ENCODE results near the gene ZNF423.

Gene ZNF423

DNA sequence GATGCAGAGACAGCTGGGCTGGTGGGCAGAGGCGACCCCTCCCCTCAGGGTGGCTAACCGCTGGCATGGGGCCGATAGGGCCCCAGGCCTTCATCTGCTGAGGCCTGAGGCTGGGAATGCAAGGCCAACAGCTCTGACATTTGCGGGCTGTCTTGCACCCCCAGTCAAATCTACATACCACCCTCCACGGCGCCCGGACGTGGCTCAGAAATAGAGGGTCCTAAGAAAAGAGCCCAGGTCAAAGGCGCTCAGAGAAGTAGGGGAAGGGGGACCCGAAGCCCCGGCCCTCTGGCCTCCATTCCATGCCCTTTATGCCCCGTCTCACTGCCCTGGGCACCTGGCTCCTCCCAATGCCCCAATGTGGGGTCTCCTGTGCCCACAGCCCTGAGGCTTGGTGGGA lies 340.1 kb downstream of the ZNF423 start:
- no peak for DNase-seq

GRCh38 chr16:49515016-49515565 lies 340.8 kb downstream of the ZNF423 start:
- H3K36me3 Mint-ChIP-seq (ENCODE audit: low read depth): peaks cover 10% of the 10 kb centered on the region
- TF ChIP-seq CTCF (IDR thresholded peaks at IDR 0.05): no peak

More for the DNA sequence above, 340.1 kb downstream of the ZNF423 start:
- Mint-ChIP-seq H3K4me3 (no peak overlapping the region), H3K9me3 (no peaks in the 10 kb centered on the region), H3K4me1 (peaks cover 12% of the 10 kb centered on the region), H3K27me3 (ENCODE audit: low read depth, poor library complexity) (no peaks in the 10 kb centered on the region), H3K36me3 (ENCODE audit: low read depth) (peaks cover 16% of the 10 kb centered on the region), H3K27ac (peak overlapping the region; percentile 64)
- no peak for TF ChIP-seq CTCF (IDR thresholded peaks at IDR 0.05)

DNA sequence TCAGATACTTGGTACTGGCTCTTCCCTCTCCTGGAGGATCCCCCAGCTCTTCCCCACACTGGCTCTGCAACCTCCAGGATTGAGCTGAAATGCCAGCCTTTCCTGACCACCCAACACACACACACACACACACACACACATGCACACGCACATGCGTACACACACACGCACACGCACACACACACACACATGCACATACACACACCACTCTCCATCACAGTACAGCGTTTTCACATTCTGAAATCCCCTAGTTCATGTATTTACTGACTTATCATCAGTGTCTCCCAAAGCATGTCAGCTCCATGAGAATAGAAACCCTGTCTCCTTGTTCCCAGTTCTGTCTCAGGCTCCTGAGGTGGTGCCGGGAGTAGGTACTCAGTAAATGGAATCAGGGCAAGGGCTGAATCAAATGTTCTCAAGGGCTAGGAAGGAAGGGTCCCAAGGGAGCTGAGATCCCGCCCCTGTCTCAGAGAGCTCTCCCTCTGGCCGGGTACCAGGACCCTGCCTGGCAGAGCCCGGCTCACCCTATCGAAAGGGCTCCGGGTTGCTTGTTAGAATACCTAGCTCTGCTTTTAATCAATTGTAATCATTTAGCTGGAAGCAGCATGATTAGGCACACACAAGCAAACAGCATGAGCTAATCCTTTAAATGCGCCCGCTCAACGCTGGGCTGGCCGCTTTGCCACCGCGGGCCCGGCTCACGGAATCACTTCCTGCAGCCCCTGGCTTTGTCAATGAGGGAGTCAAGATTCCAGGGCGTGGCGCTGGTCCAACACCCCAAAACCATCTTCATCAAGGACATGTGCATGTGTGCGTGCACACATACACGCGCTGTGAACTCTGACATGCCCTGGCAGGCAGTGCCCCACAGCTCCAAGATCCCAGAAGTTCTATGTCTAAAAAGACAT lies 341.6 kb downstream of the ZNF423 start:
- no peak overlapping the region for H3K4me3 Mint-ChIP-seq
- no peaks in the 10 kb centered on the region for H3K27me3 Mint-ChIP-seq (ENCODE audit: low read depth, poor library complexity)
- no peak overlapping the region for H3K27ac Mint-ChIP-seq
- no peak for DNase-seq
- no peak for TF ChIP-seq CTCF (IDR thresholded peaks at IDR 0.05)
- peaks cover 4% of the 10 kb centered on the region for H3K4me1 Mint-ChIP-seq
- no peaks in the 10 kb centered on the region for H3K9me3 Mint-ChIP-seq
- H3K36me3 Mint-ChIP-seq (ENCODE audit: low read depth): peaks cover 2% of the 10 kb centered on the region

More at GRCh38 chr16:49515016-49515565, 340.8 kb downstream of the ZNF423 start:
- Mint-ChIP-seq H3K9me3 (no peaks in the 10 kb centered on the region), H3K27me3 (ENCODE audit: low read depth, poor library complexity) (no peaks in the 10 kb centered on the region), H3K4me1 (peaks cover 4% of the 10 kb centered on the region), H3K27ac (no peak overlapping the region), H3K4me3 (no peak overlapping the region)
- no peak for DNase-seq

DNA sequence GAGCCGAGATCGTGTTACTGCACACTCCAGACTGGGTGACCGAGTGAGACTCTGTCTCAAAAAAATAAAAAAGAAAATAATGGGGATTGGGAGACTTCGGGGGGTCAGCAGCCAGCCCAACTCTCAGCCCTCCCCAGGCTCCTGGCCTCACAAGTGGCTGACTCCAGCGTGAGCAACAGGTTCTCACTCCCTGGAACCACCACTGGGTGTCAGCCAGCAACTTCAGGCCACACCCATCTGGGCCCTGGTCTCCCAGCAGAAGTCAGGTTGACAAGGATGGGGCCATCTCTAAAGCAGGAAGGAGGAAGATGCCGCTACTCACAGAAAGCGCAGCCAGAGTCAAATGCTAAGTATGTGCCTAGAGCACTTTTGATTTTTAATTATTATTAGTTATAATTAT lies 342.9 kb downstream of the ZNF423 start:
- TF ChIP-seq CTCF (IDR thresholded peaks at IDR 0.05): no peak
- Mint-ChIP-seq H3K36me3 (ENCODE audit: low read depth) (no peaks in the 10 kb centered on the region), H3K27ac (no peak overlapping the region)

DNA sequence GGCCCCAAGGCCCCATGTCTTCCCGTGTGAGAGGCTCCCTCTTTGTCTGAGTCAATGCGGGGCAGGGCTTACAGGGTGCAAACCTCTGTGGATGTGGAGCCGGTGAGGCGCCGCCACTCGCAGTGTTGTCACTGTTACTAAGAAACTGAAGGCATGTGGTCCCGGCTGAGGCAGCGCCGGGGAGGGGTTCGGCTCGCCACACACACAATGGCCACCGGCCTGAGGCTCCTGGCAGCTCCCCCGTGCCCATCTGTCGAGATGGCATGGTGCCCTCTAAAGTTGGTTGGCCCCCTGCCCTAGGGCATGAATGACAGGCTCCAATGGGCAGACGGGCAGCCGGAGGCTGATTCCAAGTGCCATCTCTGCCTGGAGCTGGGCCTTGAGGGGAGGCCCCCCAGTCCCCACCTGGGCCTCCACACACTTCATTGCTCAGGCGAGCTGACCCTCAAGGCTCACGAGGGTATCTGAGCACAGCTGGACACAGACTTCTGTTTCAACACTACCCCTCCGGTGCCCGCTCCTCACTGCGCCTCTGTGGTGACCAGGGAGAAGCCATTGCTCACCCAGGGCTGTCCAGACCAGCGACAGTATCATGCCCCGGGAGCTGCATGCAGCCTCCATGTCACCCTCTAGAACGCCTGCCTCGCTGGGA lies 345.1 kb downstream of the ZNF423 start:
- Mint-ChIP-seq H3K27me3 (ENCODE audit: low read depth, poor library complexity) (no peaks in the 10 kb centered on the region), H3K4me3 (no peak overlapping the region), H3K9me3 (no peaks in the 10 kb centered on the region), H3K4me1 (peaks cover 4% of the 10 kb centered on the region), H3K36me3 (ENCODE audit: low read depth) (peaks cover 15% of the 10 kb centered on the region), H3K27ac (no peak overlapping the region)
- no peak for DNase-seq
- TF ChIP-seq CTCF (IDR thresholded peaks at IDR 0.05): no peak

More for the DNA sequence above, 342.9 kb downstream of the ZNF423 start:
- no peaks in the 10 kb centered on the region for H3K9me3 Mint-ChIP-seq
- no peak overlapping the region for H3K4me3 Mint-ChIP-seq
- H3K27me3 Mint-ChIP-seq (ENCODE audit: low read depth, poor library complexity): no peaks in the 10 kb centered on the region
- DNase-seq: no peak
- peaks cover 4% of the 10 kb centered on the region for H3K4me1 Mint-ChIP-seq

Measured in nephron progenitor cell (in vitro differentiated cells).